Measurements from ENCODE around the gene GANAB.
"Not testable (repeated sequence)": the region's sequence is repeated elsewhere in the genome, so short reads cannot be mapped to it uniquely, and the experiment has no call there.

Gene GANAB

GRCh38 chr11:62678433-62678769, 32.0 kb upstream of the GANAB start:
- H3K4me3 ChIP-seq (ENCODE audit: low read depth, low read length) = peak overlapping the region; percentile 99
- H3K4me1 ChIP-seq (ENCODE audit: control insufficient read depth, insufficient read depth, low read length, unreplicated experiment) = peaks cover 19% of the 10 kb centered on the region
- H3K36me3 ChIP-seq (ENCODE audit: insufficient read depth, low read length) = no peaks in the 10 kb centered on the region
- peak overlapping the region; percentile 70 for H2AFZ ChIP-seq (ENCODE audit: low read length, unreplicated experiment)
- peak overlapping the region; percentile 83 for H3K27ac ChIP-seq (ENCODE audit: low read depth, low read length)
- no peaks in the 10 kb centered on the region for H3K27me3 ChIP-seq (ENCODE audit: insufficient read depth, low read length)
- peaks cover 15% of the 10 kb centered on the region for H3K79me2 ChIP-seq (ENCODE audit: control insufficient read depth, insufficient read depth, low read length, unreplicated experiment)

GRCh38 chr11:62677714-62678113, 31.3 kb upstream of the GANAB start:
- no peaks in the 10 kb centered on the region for H3K27me3 ChIP-seq (ENCODE audit: insufficient read depth, low read length)
- H3K27ac ChIP-seq (ENCODE audit: low read depth, low read length) = no peak overlapping the region
- peaks cover 25% of the 10 kb centered on the region for H3K4me1 ChIP-seq (ENCODE audit: control insufficient read depth, insufficient read depth, low read length, unreplicated experiment)
- no peak overlapping the region for H2AFZ ChIP-seq (ENCODE audit: low read length, unreplicated experiment)
- H3K36me3 ChIP-seq (ENCODE audit: insufficient read depth, low read length) = no peaks in the 10 kb centered on the region
- peaks cover 20% of the 10 kb centered on the region for H3K79me2 ChIP-seq (ENCODE audit: control insufficient read depth, insufficient read depth, low read length, unreplicated experiment)
- peak overlapping the region; percentile 99 for H3K4me3 ChIP-seq (ENCODE audit: low read depth, low read length)

- Histone ChIP-seq H3K4me1 (ENCODE audit: control insufficient read depth, insufficient read depth, low read length, unreplicated experiment) (peaks cover 29% of the 10 kb centered on the region), H3K79me2 (ENCODE audit: control insufficient read depth, insufficient read depth, low read length, unreplicated experiment) (peaks cover 24% of the 10 kb centered on the region), H3K4me3 (ENCODE audit: low read depth, low read length) (peak overlapping the region; percentile 99; the same call in 1 of the 2 replicates), H3K27me3 (ENCODE audit: insufficient read depth, low read length) (no peaks in the 10 kb centered on the region), H3K27ac (ENCODE audit: low read depth, low read length) (no peak overlapping the region), H2AFZ (ENCODE audit: low read length, unreplicated experiment) (no peak overlapping the region), H3K36me3 (ENCODE audit: insufficient read depth, low read length) (no peaks in the 10 kb centered on the region)
These were observed 30.7 kb upstream of the GANAB start for GRCh38 chr11:62677156-62677555.

- peaks cover 28% of the 10 kb centered on the region for H3K79me2 ChIP-seq (ENCODE audit: control insufficient read depth, insufficient read depth, low read length, unreplicated experiment)
These were observed 30.3 kb upstream of the GANAB start for GRCh38 chr11:62676698-62677097.

GRCh38 chr11:62675415-62675814, 29.0 kb upstream of the GANAB start:
- H3K36me3 ChIP-seq (ENCODE audit: insufficient read depth, low read length); H3K4me3 ChIP-seq (ENCODE audit: low read depth, low read length); H2AFZ ChIP-seq (ENCODE audit: low read length, unreplicated experiment); H3K27me3 ChIP-seq (ENCODE audit: insufficient read depth, low read length); H3K27ac ChIP-seq (ENCODE audit: low read depth, low read length): not testable (repeated sequence)
- H3K79me2 ChIP-seq (ENCODE audit: control insufficient read depth, insufficient read depth, low read length, unreplicated experiment) = peaks cover 28% of the 10 kb centered on the region
- H3K4me1 ChIP-seq (ENCODE audit: control insufficient read depth, insufficient read depth, low read length, unreplicated experiment) = peaks cover 22% of the 10 kb centered on the region

More at GRCh38 chr11:62676698-62677097, 30.3 kb upstream of the GANAB start:
- Histone ChIP-seq H3K4me1 (ENCODE audit: control insufficient read depth, insufficient read depth, low read length, unreplicated experiment) (peaks cover 29% of the 10 kb centered on the region), H3K27ac (ENCODE audit: low read depth, low read length) (no peak overlapping the region), H3K27me3 (ENCODE audit: insufficient read depth, low read length) (no peaks in the 10 kb centered on the region), H3K4me3 (ENCODE audit: low read depth, low read length) (no peak overlapping the region), H3K36me3 (ENCODE audit: insufficient read depth, low read length) (no peaks in the 10 kb centered on the region), H2AFZ (ENCODE audit: low read length, unreplicated experiment) (no peak overlapping the region)

- Histone ChIP-seq H3K27ac (ENCODE audit: low read depth, low read length) (peak overlapping the region; percentile 34), H3K36me3 (ENCODE audit: insufficient read depth, low read length) (no peaks in the 10 kb centered on the region), H3K4me1 (ENCODE audit: control insufficient read depth, insufficient read depth, low read length, unreplicated experiment) (peaks cover 31% of the 10 kb centered on the region), H3K4me3 (ENCODE audit: low read depth, low read length) (peak overlapping the region; percentile 84; the same call in 1 of the 2 replicates), H2AFZ (ENCODE audit: low read length, unreplicated experiment) (no peak overlapping the region), H3K79me2 (ENCODE audit: control insufficient read depth, insufficient read depth, low read length, unreplicated experiment) (peaks cover 21% of the 10 kb centered on the region), H3K27me3 (ENCODE audit: insufficient read depth, low read length) (no peaks in the 10 kb centered on the region)
These were observed 26.7 kb upstream of the GANAB start for GRCh38 chr11:62673196-62673525.

- H3K27ac ChIP-seq (ENCODE audit: low read depth, low read length) = peak within 1 kb of the TSS; percentile 73
- peaks cover 8% of the 10 kb centered on the region; the same call in 1 of the 2 replicates for H3K36me3 ChIP-seq (ENCODE audit: insufficient read depth, low read length)
These were observed 25.4 kb upstream of the GANAB start, which contains the start of the genes LBHD1 and UQCC3 for GRCh38 chr11:62671608-62672389. Gene LBHD1, minus strand, starts transcription at chr11:62672267. Its CDS starts 2,236 bp downstream, at chr11:62670031. Gene UQCC3, plus strand, starts transcription at chr11:62671673. Its CDS starts 73 bp downstream, at chr11:62671746.

GRCh38 chr11:62671236-62671607, 24.8 kb upstream of the GANAB start:
- peaks cover 34% of the 10 kb centered on the region for H3K79me2 ChIP-seq (ENCODE audit: control insufficient read depth, insufficient read depth, low read length, unreplicated experiment)
- H2AFZ ChIP-seq (ENCODE audit: low read length, unreplicated experiment) = peak overlapping the region; percentile 73

More at GRCh38 chr11:62671608-62672389, 25.4 kb upstream of the GANAB start, which contains the start of the genes LBHD1 and UQCC3:
- Histone ChIP-seq H3K4me1 (ENCODE audit: control insufficient read depth, insufficient read depth, low read length, unreplicated experiment) (peaks cover 29% of the 10 kb centered on the region), H3K4me3 (ENCODE audit: low read depth, low read length) (peak within 1 kb of the TSS; percentile 84), H3K79me2 (ENCODE audit: control insufficient read depth, insufficient read depth, low read length, unreplicated experiment) (peaks cover 28% of the 10 kb centered on the region), H2AFZ (ENCODE audit: low read length, unreplicated experiment) (peak within 1 kb of the TSS; percentile 73), H3K27me3 (ENCODE audit: insufficient read depth, low read length) (no peaks in the 10 kb centered on the region)

GRCh38 chr11:62669420-62670161, 23.2 kb upstream of the GANAB start:
- H3K36me3 ChIP-seq (ENCODE audit: insufficient read depth, low read length) = peaks cover 12% of the 10 kb centered on the region; the same call in 1 of the 2 replicates
- no peak overlapping the region for H2AFZ ChIP-seq (ENCODE audit: low read length, unreplicated experiment)
- peaks cover 47% of the 10 kb centered on the region for H3K79me2 ChIP-seq (ENCODE audit: control insufficient read depth, insufficient read depth, low read length, unreplicated experiment)
- H3K4me1 ChIP-seq (ENCODE audit: control insufficient read depth, insufficient read depth, low read length, unreplicated experiment) = peaks cover 36% of the 10 kb centered on the region
- H3K27me3 ChIP-seq (ENCODE audit: insufficient read depth, low read length) = no peaks in the 10 kb centered on the region
- peak overlapping the region; percentile 11; the same call in 1 of the 2 replicates for H3K4me3 ChIP-seq (ENCODE audit: low read depth, low read length)
- peak overlapping the region; percentile 19 for H3K27ac ChIP-seq (ENCODE audit: low read depth, low read length)

More at GRCh38 chr11:62671236-62671607, 24.8 kb upstream of the GANAB start:
- peaks cover 12% of the 10 kb centered on the region; the same call in 1 of the 2 replicates for H3K36me3 ChIP-seq (ENCODE audit: insufficient read depth, low read length)
- peak overlapping the region; percentile 84 for H3K4me3 ChIP-seq (ENCODE audit: low read depth, low read length)
- H3K27me3 ChIP-seq (ENCODE audit: insufficient read depth, low read length) = no peaks in the 10 kb centered on the region
- H3K27ac ChIP-seq (ENCODE audit: low read depth, low read length) = peak overlapping the region; percentile 73
- H3K4me1 ChIP-seq (ENCODE audit: control insufficient read depth, insufficient read depth, low read length, unreplicated experiment) = peaks cover 35% of the 10 kb centered on the region

- peak overlapping the region; percentile 99 for H3K4me3 ChIP-seq (ENCODE audit: low read depth, low read length)
These were observed 21.0 kb upstream of the GANAB start for GRCh38 chr11:62667460-62667859.

More at GRCh38 chr11:62667460-62667859, 21.0 kb upstream of the GANAB start:
- Histone ChIP-seq H3K27ac (ENCODE audit: low read depth, low read length) (0 out of 2 replicates have a peak overlapping the region, but pooled peaks have one; percentile 10), H3K4me1 (ENCODE audit: control insufficient read depth, insufficient read depth, low read length, unreplicated experiment) (peaks cover 28% of the 10 kb centered on the region), H2AFZ (ENCODE audit: low read length, unreplicated experiment) (no peak overlapping the region), H3K79me2 (ENCODE audit: control insufficient read depth, insufficient read depth, low read length, unreplicated experiment) (peaks cover 45% of the 10 kb centered on the region), H3K27me3 (ENCODE audit: insufficient read depth, low read length) (no peaks in the 10 kb centered on the region), H3K36me3 (ENCODE audit: insufficient read depth, low read length) (peaks cover 15% of the 10 kb centered on the region; the same call in 1 of the 2 replicates)
